ENCODE data around the gene LRFN2.

LRFN2 gene

GRCh38 chr6:40541556-40542174, 45.5 kb downstream of the LRFN2 start:
- no peak for DNase-seq

GRCh38 chr6:40540790-40541189, 46.4 kb downstream of the LRFN2 start:
- no peak for DNase-seq

GRCh38 chr6:40539853-40540252, 47.3 kb downstream of the LRFN2 start:
- DNase-seq: no peak

- DNase-seq: no peak
These were observed 48.6 kb downstream of the LRFN2 start for GRCh38 chr6:40538556-40538955.

- DNase-seq: no peak
These were observed 49.7 kb downstream of the LRFN2 start for GRCh38 chr6:40537446-40537845.

- no peak for DNase-seq
These were observed 50.7 kb downstream of the LRFN2 start for GRCh38 chr6:40536442-40536841.

- DNase-seq: no peak
These were observed 51.3 kb downstream of the LRFN2 start for GRCh38 chr6:40535819-40536380.

GRCh38 chr6:40535110-40535818, 51.9 kb downstream of the LRFN2 start:
- no peak for DNase-seq

GRCh38 chr6:40532349-40533000, 54.7 kb downstream of the LRFN2 start:
- no peak for DNase-seq

- DNase-seq: no peak
These were observed 57.2 kb downstream of the LRFN2 start for GRCh38 chr6:40529919-40530318.

- DNase-seq: no peak
These were observed 58.1 kb downstream of the LRFN2 start for GRCh38 chr6:40529040-40529439.

GRCh38 chr6:40528051-40528450, 59.1 kb downstream of the LRFN2 start:
- no peak for DNase-seq

GRCh38 chr6:40526036-40526435, 61.1 kb downstream of the LRFN2 start:
- no peak for DNase-seq

- DNase-seq: no peak
These were observed 62.2 kb downstream of the LRFN2 start for GRCh38 chr6:40524797-40525585.

- no peak for DNase-seq
These were observed 63.5 kb downstream of the LRFN2 start for GRCh38 chr6:40523505-40524172.

- DNase-seq: no peak
These were observed 65.7 kb downstream of the LRFN2 start for GRCh38 chr6:40521496-40521895.

- DNase-seq: no peak
These were observed 66.5 kb downstream of the LRFN2 start for GRCh38 chr6:40520678-40521077.

GRCh38 chr6:40520084-40520483, 67.1 kb downstream of the LRFN2 start:
- DNase-seq: no peak

- no peak for DNase-seq
These were observed 69.5 kb downstream of the LRFN2 start for GRCh38 chr6:40517654-40518053.

GRCh38 chr6:40516429-40516828, 70.7 kb downstream of the LRFN2 start:
- no peak for DNase-seq

GRCh38 chr6:40512340-40512739, 74.8 kb downstream of the LRFN2 start:
- DNase-seq: no peak

- DNase-seq: no peak
These were observed 75.3 kb downstream of the LRFN2 start for GRCh38 chr6:40511884-40512283.

Measured in effector CD4-positive, alpha-beta T cell (primary cell).